DND-41 (cell line): ENCODE data around the gene KCTD3.

ENCODE experiments used
- ATAC-seq: fragments of 200-7000 bp; cut with Tn5 transposase; 3 replicates; pipeline ENCODE4 v1.9.1; 2021; ENCODE audit warnings: low read depth; ENCODE audit not compliant: insufficient read depth
- DNase-seq: peaks from one replicate; pipeline ENCODE4 v3.0.0-alpha.2; 2020
- H2AFZ ChIP-seq: 2 replicates; pipeline ENCODE4 v1.6.0; 2012; ENCODE audit warnings: low read depth, low read length
- H3K27ac ChIP-seq: 2 replicates; pipeline ENCODE4 v1.5.1; 2012; ENCODE audit warnings: low read length, inconsistent platforms
- H3K27me3 ChIP-seq: fragments of 200-600 bp; sonication (generic); 2 replicates; pipeline ENCODE4 v1.6.0; 2012; ENCODE audit warnings: low read length, mild to moderate bottlenecking, inconsistent platforms; ENCODE audit not compliant: insufficient read depth, poor library complexity
- H3K36me3 ChIP-seq: 2 replicates; pipeline ENCODE4 v1.5.1; 2012; ENCODE audit warnings: low read length, inconsistent platforms; ENCODE audit not compliant: insufficient read depth
- H3K4me1 ChIP-seq: 2 replicates; pipeline ENCODE4 v1.5.1; 2012; ENCODE audit warnings: mild to moderate bottlenecking, low read length; ENCODE audit not compliant: insufficient read depth
- H3K4me2 ChIP-seq: 2 replicates; pipeline ENCODE4 v1.6.0; 2012; ENCODE audit warnings: mild to moderate bottlenecking, moderate library complexity, low read length, inconsistent platforms; ENCODE audit not compliant: insufficient read depth
- H3K4me3 ChIP-seq, 2 experiments: fragments of 200-600 bp in 1 of 2; shearing (Covaris generic) in 1 of 2; 2 replicates each; pipeline ENCODE4 v1.5.1; 2012 to 2016; ENCODE audit warnings: inconsistent platforms in 2 of 2, low read length in 2 of 2, mild to moderate bottlenecking in 2 of 2, low read depth in 1 of 2, moderate library complexity in 1 of 2
- H3K79me2 ChIP-seq: 2 replicates; pipeline ENCODE4 v1.6.0; 2012; ENCODE audit warnings: low read length, inconsistent platforms; ENCODE audit not compliant: insufficient read depth
- H3K9ac ChIP-seq: 2 replicates; pipeline ENCODE4 v1.6.0; 2012; ENCODE audit warnings: low read depth, mild to moderate bottlenecking, inconsistent platforms, low read length, moderate library complexity
- H3K9me3 ChIP-seq: 2 replicates; pipeline ENCODE4 v1.5.1; 2012; ENCODE audit warnings: low read length, moderate library complexity, mild to moderate bottlenecking, inconsistent platforms; ENCODE audit not compliant: insufficient read depth, severe bottlenecking
- H4K20me1 ChIP-seq: 2 replicates; pipeline ENCODE4 v1.6.0; 2012; ENCODE audit warnings: low read length; ENCODE audit not compliant: insufficient read depth
- EZH2 ChIP-seq: IDR thresholded peaks from 3 replicates; pipeline ENCODE4 v1.6.1; 2012; ENCODE audit warnings: borderline replicate concordance, low read depth, mild to moderate bottlenecking, moderate library complexity, low read length, inconsistent platforms; ENCODE audit not compliant: severe bottlenecking
- TF ChIP-seq, protein P1 (sequence below): IDR thresholded peaks from 2 replicates; pipeline ENCODE4 v1.5.1; 2012; ENCODE audit warnings: borderline replicate concordance, low read length, moderate library complexity, mild to moderate bottlenecking; ENCODE audit not compliant: poor library complexity, severe bottlenecking; ENCODE audit errors: extremely low read depth

KCTD3 gene

DNA sequence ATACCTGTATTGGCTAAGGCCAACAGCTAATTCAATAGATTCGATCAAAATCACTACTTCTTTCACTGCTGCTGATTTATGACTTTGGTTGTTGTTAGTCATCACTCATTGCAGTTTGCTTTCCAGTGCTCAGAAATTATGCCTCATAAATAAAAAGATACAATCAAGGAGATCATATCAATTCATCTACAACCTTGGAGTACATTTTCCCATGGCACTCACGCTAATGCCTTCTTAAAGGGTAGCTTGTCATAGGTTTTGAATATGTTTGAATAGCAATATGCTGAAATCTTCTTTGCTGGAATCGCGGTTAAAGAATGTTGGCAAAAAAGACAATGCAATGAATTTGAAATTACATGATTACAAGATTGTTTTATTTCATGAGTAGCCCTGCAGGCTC lies 89.9 kb downstream of the KCTD3 start:
- no peak overlapping the region for H2AFZ ChIP-seq
- H3K4me1 ChIP-seq = no peaks in the 10 kb centered on the region
- no peak overlapping the region for H3K9ac ChIP-seq
- no peak overlapping the region for H3K27ac ChIP-seq
- H3K79me2 ChIP-seq = no peaks in the 10 kb centered on the region
- no peak overlapping the region for H3K4me3 ChIP-seq
- H3K9me3 ChIP-seq = no peaks in the 10 kb centered on the region
- no peaks in the 10 kb centered on the region for H3K36me3 ChIP-seq
- ATAC-seq (no peak), DNase-seq (no peak)
- TF ChIP-seq, protein P1, sequence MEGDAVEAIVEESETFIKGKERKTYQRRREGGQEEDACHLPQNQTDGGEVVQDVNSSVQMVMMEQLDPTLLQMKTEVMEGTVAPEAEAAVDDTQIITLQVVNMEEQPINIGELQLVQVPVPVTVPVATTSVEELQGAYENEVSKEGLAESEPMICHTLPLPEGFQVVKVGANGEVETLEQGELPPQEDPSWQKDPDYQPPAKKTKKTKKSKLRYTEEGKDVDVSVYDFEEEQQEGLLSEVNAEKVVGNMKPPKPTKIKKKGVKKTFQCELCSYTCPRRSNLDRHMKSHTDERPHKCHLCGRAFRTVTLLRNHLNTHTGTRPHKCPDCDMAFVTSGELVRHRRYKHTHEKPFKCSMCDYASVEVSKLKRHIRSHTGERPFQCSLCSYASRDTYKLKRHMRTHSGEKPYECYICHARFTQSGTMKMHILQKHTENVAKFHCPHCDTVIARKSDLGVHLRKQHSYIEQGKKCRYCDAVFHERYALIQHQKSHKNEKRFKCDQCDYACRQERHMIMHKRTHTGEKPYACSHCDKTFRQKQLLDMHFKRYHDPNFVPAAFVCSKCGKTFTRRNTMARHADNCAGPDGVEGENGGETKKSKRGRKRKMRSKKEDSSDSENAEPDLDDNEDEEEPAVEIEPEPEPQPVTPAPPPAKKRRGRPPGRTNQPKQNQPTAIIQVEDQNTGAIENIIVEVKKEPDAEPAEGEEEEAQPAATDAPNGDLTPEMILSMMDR = no peak
- no peaks in the 10 kb centered on the region for H4K20me1 ChIP-seq
- H3K4me2 ChIP-seq = no peak overlapping the region
- H3K27me3 ChIP-seq = no peaks in the 10 kb centered on the region

DNA sequence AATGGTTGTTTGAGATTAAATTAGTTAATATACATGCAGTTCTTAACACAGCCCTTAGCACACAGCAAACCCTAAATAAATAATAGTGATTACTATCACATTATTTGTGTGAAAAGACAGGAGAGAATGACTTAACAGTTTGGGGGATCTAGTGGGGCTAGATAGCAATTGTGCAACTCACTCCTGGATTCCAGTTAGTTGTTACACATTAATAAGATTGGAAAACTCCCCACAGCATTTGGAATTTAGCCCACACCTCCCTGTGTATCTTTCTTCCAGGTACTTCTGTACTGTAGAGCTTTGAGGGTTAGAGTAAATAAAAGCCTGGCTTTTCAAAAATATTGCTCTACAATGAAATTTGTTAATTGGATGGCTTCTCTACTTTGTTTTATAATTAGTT lies 93.2 kb downstream of the KCTD3 start:
- no peaks in the 10 kb centered on the region for H3K27me3 ChIP-seq
- no peak for ATAC-seq
- H3K9ac ChIP-seq = no peak overlapping the region

DNA sequence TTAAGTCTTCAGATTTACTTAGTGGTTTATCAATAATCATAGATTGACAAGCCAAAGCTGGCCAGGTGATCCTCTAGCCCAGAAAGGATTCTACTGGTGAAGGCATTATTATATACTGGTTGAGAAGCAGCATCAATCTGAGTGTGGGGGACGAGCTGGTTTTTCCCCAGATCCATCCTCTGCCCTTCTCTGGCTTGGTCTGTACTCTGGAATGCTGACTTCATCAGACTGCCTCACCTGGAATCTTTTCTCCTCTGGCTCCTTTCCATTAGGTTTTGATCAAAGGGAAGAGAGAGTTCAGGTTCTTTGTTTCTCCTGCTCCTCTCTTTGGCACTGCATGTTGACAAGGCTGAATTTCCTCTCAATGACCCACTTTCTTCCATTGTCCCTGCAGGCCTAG lies 93.9 kb downstream of the KCTD3 start:
- Histone ChIP-seq H2AFZ (no peak overlapping the region), H3K36me3 (no peaks in the 10 kb centered on the region), H3K79me2 (no peaks in the 10 kb centered on the region), H3K4me3 (no peak overlapping the region), H3K27me3 (no peaks in the 10 kb centered on the region), H3K4me2 (no peak overlapping the region), H3K9me3 (no peaks in the 10 kb centered on the region), H3K27ac (no peak overlapping the region), H3K4me1 (no peaks in the 10 kb centered on the region), H4K20me1 (no peaks in the 10 kb centered on the region), H3K9ac (no peak overlapping the region)
- TF ChIP-seq, protein P1 = no peak
- no peak for TF ChIP-seq EZH2
- DNase-seq = no peak
- ATAC-seq = no peak

More for the DNA sequence above, 93.2 kb downstream of the KCTD3 start:
- Histone ChIP-seq H3K4me2 (no peak overlapping the region), H3K4me1 (no peaks in the 10 kb centered on the region), H4K20me1 (no peaks in the 10 kb centered on the region), H3K27ac (no peak overlapping the region), H3K79me2 (no peaks in the 10 kb centered on the region), H3K4me3 (no peak overlapping the region), H3K36me3 (no peaks in the 10 kb centered on the region), H2AFZ (no peak overlapping the region), H3K9me3 (no peaks in the 10 kb centered on the region)
- TF ChIP-seq EZH2 = no peak
- TF ChIP-seq, protein P1 = no peak
- DNase-seq = no peak

DNA sequence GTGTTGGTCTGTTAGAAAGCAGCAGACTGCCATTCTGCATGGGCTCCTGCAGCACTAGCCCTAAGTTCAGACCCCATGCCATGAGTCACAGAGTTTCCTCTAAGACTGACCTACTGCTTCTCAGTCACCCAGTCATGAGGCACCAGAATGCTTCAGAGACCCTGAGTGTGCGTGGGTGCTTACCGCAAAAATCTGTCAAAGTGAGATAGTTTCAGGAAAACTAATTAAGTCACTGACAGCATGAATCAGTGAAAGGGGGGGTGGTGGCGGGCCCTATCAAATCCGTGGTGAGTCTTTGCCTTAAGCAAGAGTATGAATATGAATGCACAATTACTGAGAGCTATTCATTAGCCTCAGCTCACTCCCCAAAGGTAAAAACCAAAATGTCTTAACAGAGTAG lies 98.1 kb downstream of the KCTD3 start:
- Histone ChIP-seq H3K9ac (no peak overlapping the region), H3K79me2 (no peaks in the 10 kb centered on the region), H2AFZ (no peak overlapping the region), H3K4me1 (no peaks in the 10 kb centered on the region), H3K27me3 (no peaks in the 10 kb centered on the region), H3K27ac (no peak overlapping the region), H3K9me3 (no peaks in the 10 kb centered on the region), H3K4me3 (no peak overlapping the region), H3K4me2 (no peak overlapping the region), H4K20me1 (no peaks in the 10 kb centered on the region), H3K36me3 (no peaks in the 10 kb centered on the region)
- ATAC-seq (no peak), DNase-seq (no peak)
- TF ChIP-seq EZH2 = no peak
- TF ChIP-seq, protein P1 = no peak
